Suprapubic skin (tissue), 3 donors: ENCODE results near the gene ADTRP.

Experiments used
- CTCF ChIP-seq, 2 donors: fragments of 200-600 bp in 1 of 2; fragments of 450-650 bp in 1 of 2; sonication (generic) in 1 of 2; IDR thresholded peaks; one replicate each; pipeline ENCODE4 v1.5.1; 2016 to 2019; ENCODE audit warnings: antibody characterized with exemption in 2 of 2, mild to moderate bottlenecking in 1 of 2, moderate library complexity in 1 of 2
- POLR2A ChIP-seq, 2 donors: fragments of 450-650 bp; IDR thresholded peaks; one replicate each; pipeline ENCODE4 v1.6.1; 2017; ENCODE audit warnings: antibody characterized with exemption in 2 of 2, mild to moderate bottlenecking in 2 of 2, moderate library complexity in 2 of 2

DNA sequence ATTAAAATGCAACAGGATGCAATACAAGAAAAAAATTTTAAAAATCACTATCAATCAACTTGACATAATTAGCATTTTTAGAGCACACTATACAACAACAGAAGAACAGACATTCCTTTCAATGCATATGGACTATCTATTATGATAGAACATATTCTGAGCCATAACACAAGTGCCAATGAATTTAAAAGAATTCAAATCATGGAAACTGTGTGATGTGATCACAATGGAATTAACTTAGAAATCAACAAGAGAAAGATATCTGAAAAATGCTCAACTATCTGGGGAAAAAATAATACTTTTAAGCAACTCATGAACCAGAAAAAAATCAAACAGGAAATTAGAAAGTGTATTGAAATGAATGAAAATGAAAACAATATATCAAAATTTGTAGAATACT is 106.3 kb downstream of the ADTRP start:
- TF ChIP-seq POLR2A (IDR thresholded peaks at IDR 0.05) (no peak), CTCF (IDR thresholded peaks at IDR 0.05) (no peak)
